CD4-positive, alpha-beta T cell (primary cell): ENCODE measurements around the gene HLA-DOB. TPM values are rescaled to one million over a fixed set of nuclear protein-coding genes. Genes with fewer than 3 reads are reported as not detected.

Experiments
- ATAC-seq: fragments of 200-7000 bp; cut with Tn5 transposase; one replicate; pipeline ENCODE4 v1.10.0; 2022; ENCODE audit warnings: mild to moderate bottlenecking; ENCODE audit not compliant: poor library complexity
- CTCF ChIA-PET: fragments of 350-600 bp; sonication (Branson Sonifier 250); formaldehyde crosslinking; loops from one replicate; lab custom pipeline; 2021; ENCODE audit warnings: antibody characterized with exemption, inconsistent platforms; lab: Charles Lee
- POLR2A ChIA-PET: fragments of 350-600 bp; sonication (Branson Sonifier 250); formaldehyde crosslinking; loops from one replicate; lab custom pipeline; 2021; ENCODE audit warnings: antibody characterized with exemption, inconsistent platforms; lab: Charles Lee
- DNase-seq, 14 experiments: peaks; one replicate each; pipeline ENCODE4 v3.0.0-alpha.2; 2013 to 2020; ENCODE audit warnings: mixed read lengths in 2 of 14
- H3K27ac ChIP-seq, 2 donors: one replicate each; pipeline versions ENCODE4 v1.5.1 to v1.7.0; 2013; ENCODE audit warnings: low read length in 2 of 2, low read depth in 1 of 2, mild to moderate bottlenecking in 1 of 2
- H3K27me3 ChIP-seq, 2 experiments: 1 replicate in 1 of 2; 2 replicates in 1 of 2; pipeline versions ENCODE4 v1.6.1 to v1.7.0; 2013; ENCODE audit warnings: low read length in 2 of 2, control low read depth in 1 of 2, mild to moderate bottlenecking in 1 of 2, moderate library complexity in 1 of 2; ENCODE audit not compliant: insufficient read depth in 2 of 2, control insufficient read depth in 1 of 2
- H3K36me3 ChIP-seq: one replicate; pipeline ENCODE4 v1.6.1; 2013; ENCODE audit warnings: low read length, control low read depth; ENCODE audit not compliant: insufficient read depth
- H3K4me1 ChIP-seq: one replicate; pipeline ENCODE4 v1.6.1; 2013; ENCODE audit warnings: low read length, control low read depth; ENCODE audit not compliant: insufficient read depth
- H3K4me3 ChIP-seq: one replicate; pipeline ENCODE4 v1.5.1; 2013; ENCODE audit warnings: mild to moderate bottlenecking, low read length, moderate library complexity
- H3K9me3 ChIP-seq, 2 experiments: 1 replicate in 1 of 2; 2 replicates in 1 of 2; pipeline versions ENCODE4 v1.6.1 to v1.7.0; 2013; ENCODE audit warnings: low read length in 2 of 2, mild to moderate bottlenecking in 2 of 2, control low read depth in 1 of 2, moderate library complexity in 1 of 2; ENCODE audit not compliant: control insufficient read depth in 1 of 2, insufficient read depth in 1 of 2
- H3K27ac Mint-ChIP-seq: one replicate; pipeline ENCODE4 v1.8.0; 2020; ENCODE audit warnings: mixed read lengths
- H3K27me3 Mint-ChIP-seq: one replicate; pipeline ENCODE4 v1.8.0; 2021; ENCODE audit warnings: mixed read lengths
- H3K36me3 Mint-ChIP-seq: one replicate; pipeline ENCODE4 v1.8.0; 2021; ENCODE audit warnings: low read depth, mixed read lengths
- H3K4me1 Mint-ChIP-seq: one replicate; pipeline ENCODE4 v1.8.0; 2021; ENCODE audit warnings: low read depth, mixed read lengths
- H3K4me3 Mint-ChIP-seq: one replicate; pipeline ENCODE4 v1.8.0; 2020; ENCODE audit warnings: mild to moderate bottlenecking, mixed read lengths
- H3K9me3 Mint-ChIP-seq: one replicate; pipeline ENCODE4 v1.8.0; 2020; ENCODE audit warnings: mixed read lengths
- CTCF ChIP-seq: fragments of 200-600 bp; IDR thresholded peaks from one replicate; pipeline ENCODE4 v1.8.0; 2022; ENCODE audit warnings: antibody characterized with exemption, mild to moderate bottlenecking
- intact Hi-C, 2 experiments: fragments of 100-400 bp; cut with DNase I in 1 of 2; cut with micrococcal nuclease in 1 of 2; formaldehyde crosslinking; loops; one replicate each; pipeline versions ENCODE4 v1.15.1 to v1.9.0; 2023 to 2025; cut with DNase I, micrococcal nuclease
- total RNA-seq, 174 experiments: library from RNA in 2 of 174; stranded (reverse) in 2 of 174; gene quantifications; one replicate each; pipeline ENCODE4 v1.2.3 and lab custom pipeline; 2021 to 2026

Gene HLA-DOB
- total RNA-seq, 2 experiments from 2014 or later, result 2.9 to 3.2 TPM

- no peaks in the 10 kb centered on the region for H3K9me3 ChIP-seq
- peaks cover 87% of the 10 kb centered on the region for H3K36me3 Mint-ChIP-seq
- peak in 3 of 14 experiments; percentile 53 to 58 (median 55) for DNase-seq
Observed at GRCh38 chr6:32840604-32841246, 23.9 kb upstream of the HLA-DOB start.

GRCh38 chr6:32839356-32839755 is 22.6 kb upstream of the HLA-DOB start:
- Mint-ChIP-seq H3K27me3 (no peaks in the 10 kb centered on the region), H3K9me3 (no peaks in the 10 kb centered on the region), H3K4me3 (peak overlapping the region; percentile 97), H3K36me3 (peaks cover 87% of the 10 kb centered on the region), H3K27ac (peak overlapping the region; percentile 99), H3K4me1 (peaks cover 91% of the 10 kb centered on the region)
- DNase-seq (peak in 1 of 14 experiments; percentile 26), ATAC-seq (no peak)
- no peaks in the 10 kb centered on the region for H3K9me3 ChIP-seq
- intact Hi-C loops, result loop anchor here in 1 of 2 experiments (2.0 kb wide), 1 partner anchor 133 kb away; no protein-coding TSS in a partner anchor
- TF ChIP-seq CTCF, result no peak
- H3K4me1 ChIP-seq, result peaks cover 67% of the 10 kb centered on the region
- H3K36me3 ChIP-seq, result peaks cover 54% of the 10 kb centered on the region
- ChIA-PET CTCF (interaction anchor here (0.6 to 6.8 kb wide), 22 partner anchors 11 to 550 kb away, joined by 3 to 288 read pairs (median 8); partner anchors contain the start of genes BRD2, HLA-DMA, HLA-DMB and PSMB9), POLR2A (interaction anchor here (1.3 to 11.2 kb wide), 9 partner anchors 11 to 150 kb away, joined by 3 to 901 read pairs (median 16); partner anchors contain the start of genes BRD2, HLA-DMA, PSMB9 and TAP1)
- no peaks in the 10 kb centered on the region for H3K27me3 ChIP-seq
- peak overlapping the region in 1 of 2 donors; percentile 30 for H3K27ac ChIP-seq
- H3K4me3 ChIP-seq, result no peak overlapping the region

More at GRCh38 chr6:32840604-32841246, 23.9 kb upstream of the HLA-DOB start:
- H3K4me3 Mint-ChIP-seq, result peak overlapping the region; percentile 97
- peaks cover 64% of the 10 kb centered on the region for H3K4me1 ChIP-seq
- intact Hi-C loops, result loop anchor here (10.0 kb wide), 2 partner anchors 364 to 1404 kb away; partner anchors contain the start of genes HSD17B8 (in 1 of the 2), RING1 (in 1 of the 2), RXRB (in 1 of the 2) and SLC39A7 (in 1 of the 2)
- peaks cover 51% of the 10 kb centered on the region for H3K36me3 ChIP-seq
- no peak overlapping the region for H3K4me3 ChIP-seq
- H3K27ac ChIP-seq, result peak overlapping the region; percentile 13 to 55
- TF ChIP-seq CTCF, result no peak
- H3K27me3 ChIP-seq, result no peaks in the 10 kb centered on the region
- CTCF ChIA-PET, result interaction anchor here (1.1 to 6.8 kb wide), 4 partner anchors 16 to 134 kb away, joined by 3 to 288 read pairs (median 104); partner anchors contain the start of genes HLA-DMA, PSMB9 and TAP1
- peak overlapping the region; percentile 99 for H3K27ac Mint-ChIP-seq
- POLR2A ChIA-PET, result interaction anchor here (0.9 to 11.2 kb wide), 4 partner anchors 16 to 130 kb away, joined by 3 to 901 read pairs (median 363); partner anchors contain the start of genes BRD2, PSMB9 and TAP1
- no peaks in the 10 kb centered on the region for H3K27me3 Mint-ChIP-seq
- ATAC-seq, result no peak
- H3K4me1 Mint-ChIP-seq, result peaks cover 90% of the 10 kb centered on the region
- no peaks in the 10 kb centered on the region for H3K9me3 Mint-ChIP-seq

- Mint-ChIP-seq H3K27me3 (no peaks in the 10 kb centered on the region), H3K36me3 (peaks cover 87% of the 10 kb centered on the region), H3K9me3 (no peaks in the 10 kb centered on the region), H3K27ac (peak within 1 kb of the TSS; percentile 99), H3K4me3 (peak within 1 kb of the TSS; percentile 97), H3K4me1 (peaks cover 94% of the 10 kb centered on the region)
- Histone ChIP-seq H3K36me3 (peaks cover 64% of the 10 kb centered on the region), H3K4me3 (peak within 1 kb of the TSS; percentile 77), H3K27me3 (no peaks in the 10 kb centered on the region), H3K9me3 (no peaks in the 10 kb centered on the region), H3K4me1 (peaks cover 67% of the 10 kb centered on the region), H3K27ac (peak within 1 kb of the TSS; percentile 76 to 87)
- POLR2A ChIA-PET, result interaction anchor here (0.6 to 11.2 kb wide), 19 partner anchors 9 to 866 kb away, joined by 3 to 901 read pairs (median 6); partner anchors contain the start of genes ATF6B, BRD2, DXO and HLA-DMA
- intact Hi-C loops, result loop anchor here (1.0 to 2.0 kb wide), 3 partner anchors 16 to 134 kb away; partner anchors contain the start of gene PSMB9 (in 2 of the 2)
- CTCF ChIA-PET, result interaction anchor here (0.6 to 6.8 kb wide), 35 partner anchors 9 to 425 kb away, joined by 3 to 288 read pairs (median 6); partner anchors contain the start of genes BRD2, HLA-DMA, HLA-DMB and PSMB9
- ATAC-seq (peak; percentile 86), DNase-seq (peak; percentile 93 to 99 (median 98))
- peak; percentile 93 for TF ChIP-seq CTCF
Observed at GRCh38 chr6:32838114-32838958, 21.5 kb upstream of the HLA-DOB start, which contains the start of gene TAP2. Gene TAP2 (minus strand): TSS chr6:32838739. CDS start chr6:32838233, 506 bp downstream.
